IPS-18a (cell line): ENCODE data around the gene CATSPER1.

ENCODE experiments used
- H3K27ac ChIP-seq: one replicate; pipeline ENCODE4 v1.5.1; 2013; ENCODE audit warnings: low read length
- H3K27me3 ChIP-seq: one replicate; pipeline ENCODE4 v1.6.1; 2013; ENCODE audit warnings: mild to moderate bottlenecking, low read length; ENCODE audit not compliant: control insufficient read depth, insufficient read depth
- H3K36me3 ChIP-seq: one replicate; pipeline ENCODE4 v1.6.1; 2013; ENCODE audit warnings: low read depth, low read length; ENCODE audit not compliant: control insufficient read depth
- H3K4me1 ChIP-seq: one replicate; pipeline ENCODE4 v1.6.1; 2013; ENCODE audit warnings: low read depth, low read length; ENCODE audit not compliant: control insufficient read depth
- H3K4me3 ChIP-seq: one replicate; pipeline ENCODE4 v1.5.1; 2013; ENCODE audit warnings: low read length
- H3K9ac ChIP-seq: one replicate; pipeline ENCODE4 v1.6.1; 2013; ENCODE audit warnings: mild to moderate bottlenecking, low read length, moderate library complexity
- H3K9me3 ChIP-seq: one replicate; pipeline ENCODE4 v1.6.1; 2013; ENCODE audit warnings: low read depth, low read length; ENCODE audit not compliant: control insufficient read depth

CATSPER1 gene

GRCh38 chr11:66006891-66007176 lies 19.4 kb downstream of the CATSPER1 start:
- Histone ChIP-seq H3K36me3 (peaks cover 13% of the 10 kb centered on the region), H3K9ac (no peak overlapping the region), H3K27me3 (no peaks in the 10 kb centered on the region), H3K4me3 (no peak overlapping the region), H3K4me1 (peaks cover 5% of the 10 kb centered on the region), H3K9me3 (no peaks in the 10 kb centered on the region), H3K27ac (no peak overlapping the region)

- peaks cover 13% of the 10 kb centered on the region for H3K36me3 ChIP-seq
- H3K4me3 ChIP-seq = no peak overlapping the region
- no peaks in the 10 kb centered on the region for H3K9me3 ChIP-seq
- no peak overlapping the region for H3K9ac ChIP-seq
- peaks cover 5% of the 10 kb centered on the region for H3K4me1 ChIP-seq
- H3K27ac ChIP-seq = no peak overlapping the region
- H3K27me3 ChIP-seq = no peaks in the 10 kb centered on the region
Measured at GRCh38 chr11:66006134-66006890, 20.0 kb downstream of the CATSPER1 start.

DNA sequence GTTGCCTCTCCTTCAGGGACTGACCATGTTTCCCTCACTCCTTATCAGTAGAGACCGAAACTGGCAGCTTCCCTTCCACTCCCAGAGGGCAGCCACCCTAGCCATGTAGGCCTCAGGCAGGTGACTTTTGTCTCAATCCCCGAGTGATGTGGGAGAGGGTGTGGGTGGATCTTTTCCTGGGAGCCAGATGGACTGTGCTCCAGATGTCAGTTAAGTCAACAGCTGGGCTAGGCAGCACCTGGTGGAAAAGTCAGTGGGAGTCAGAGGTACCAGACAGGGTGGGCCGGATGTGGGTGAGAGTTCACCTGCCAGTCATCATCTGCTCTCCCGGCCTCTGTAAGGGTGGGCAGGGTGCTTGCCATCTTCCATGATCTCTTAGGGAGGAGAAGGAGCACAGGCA lies 22.1 kb downstream of the CATSPER1 start:
- Histone ChIP-seq H3K27ac (no peak overlapping the region), H3K36me3 (peaks cover 23% of the 10 kb centered on the region), H3K4me3 (no peak overlapping the region), H3K27me3 (no peaks in the 10 kb centered on the region), H3K9me3 (no peaks in the 10 kb centered on the region), H3K4me1 (peaks cover 5% of the 10 kb centered on the region), H3K9ac (no peak overlapping the region)

DNA sequence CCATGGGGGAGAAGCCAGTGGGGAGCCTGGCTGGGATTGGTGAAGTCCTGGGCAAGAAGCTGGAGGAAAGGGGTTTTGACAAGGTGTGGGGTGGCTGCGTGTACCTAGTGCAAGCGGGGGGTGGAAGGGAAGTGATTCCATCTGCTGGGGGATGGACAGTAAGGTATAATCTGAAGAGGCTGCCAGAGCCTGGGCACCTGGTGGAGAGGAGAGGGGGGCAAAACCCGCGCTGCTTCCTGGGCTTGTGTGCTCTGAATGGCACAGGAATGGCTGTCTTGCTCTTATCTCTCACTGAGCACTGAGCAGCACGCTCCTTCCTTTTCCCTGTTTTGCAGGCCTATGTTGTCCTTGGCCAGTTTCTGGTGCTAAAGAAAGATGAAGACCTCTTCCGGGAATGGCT lies 23.0 kb downstream of the CATSPER1 start:
- H3K36me3 ChIP-seq = peaks cover 32% of the 10 kb centered on the region
- no peak overlapping the region for H3K27ac ChIP-seq
- H3K4me3 ChIP-seq = peak overlapping the region; percentile 83
- peaks cover 5% of the 10 kb centered on the region for H3K4me1 ChIP-seq
- no peaks in the 10 kb centered on the region for H3K27me3 ChIP-seq
- no peaks in the 10 kb centered on the region for H3K9me3 ChIP-seq
- H3K9ac ChIP-seq = peak overlapping the region; percentile 64

GRCh38 chr11:66002648-66003225 lies 23.5 kb downstream of the CATSPER1 start:
- Histone ChIP-seq H3K4me3 (peak overlapping the region; percentile 83), H3K36me3 (peaks cover 38% of the 10 kb centered on the region), H3K9ac (peak overlapping the region; percentile 64), H3K27me3 (no peaks in the 10 kb centered on the region), H3K9me3 (no peaks in the 10 kb centered on the region), H3K4me1 (peaks cover 5% of the 10 kb centered on the region), H3K27ac (no peak overlapping the region)

DNA sequence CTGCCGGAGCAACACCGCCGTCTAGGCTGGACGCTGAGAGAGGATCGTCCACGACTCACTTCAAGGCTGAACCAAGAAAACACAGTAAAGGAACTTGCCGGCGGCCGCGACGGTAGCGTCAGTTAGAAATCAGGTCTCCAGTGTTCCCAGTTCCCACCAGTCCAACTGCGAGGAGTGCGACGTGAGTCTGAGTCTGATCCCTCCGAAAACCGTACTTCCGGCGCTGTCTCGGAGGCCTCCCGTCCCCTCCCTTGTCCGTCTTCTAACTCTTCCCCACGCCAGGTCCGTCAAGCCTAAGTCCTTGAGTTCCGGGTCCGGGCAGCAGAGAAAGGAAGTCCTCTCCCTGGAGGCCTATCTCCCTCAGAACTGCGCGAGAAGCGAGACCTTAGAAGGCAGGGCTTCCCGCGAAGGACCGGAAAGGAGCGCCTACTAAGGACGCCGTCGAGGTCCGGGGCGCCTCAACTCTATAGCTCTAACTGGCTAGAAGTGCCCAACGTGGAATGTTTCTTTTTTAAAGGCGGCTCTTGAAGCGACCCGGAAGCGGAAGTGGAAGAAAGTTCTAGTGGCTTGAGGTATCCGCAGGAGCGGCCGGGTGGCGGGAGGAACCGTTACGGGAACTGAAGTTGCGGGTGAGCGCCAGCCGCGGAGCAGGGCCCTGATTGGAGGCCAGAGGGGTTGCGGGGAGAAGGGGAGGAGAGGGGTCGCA lies 24.2 kb downstream of the CATSPER1 start, which contains the start of the genes BANF1 and EIF1AD:
BANF1 (plus strand) TSS at position 562 of the 706 bp plus-strand sequence. CDS start 748 bp downstream, outside the sequence.
EIF1AD (minus strand) TSS at position 216 of the 706 bp plus-strand sequence. CDS start 1,768 bp downstream, outside the sequence.
- H3K27ac ChIP-seq = peak within 1 kb of the TSS; percentile 79
- H3K9me3 ChIP-seq = no peaks in the 10 kb centered on the region
- H3K36me3 ChIP-seq = peaks cover 43% of the 10 kb centered on the region
- H3K27me3 ChIP-seq = no peaks in the 10 kb centered on the region
- peak within 1 kb of the TSS; percentile 83 for H3K4me3 ChIP-seq
- H3K4me1 ChIP-seq = no peaks in the 10 kb centered on the region
- H3K9ac ChIP-seq = peak within 1 kb of the TSS; percentile 64

GRCh38 chr11:65997286-65997685 lies 29.0 kb downstream of the CATSPER1 start:
- Histone ChIP-seq H3K4me3 (no peak overlapping the region), H3K9ac (no peak overlapping the region), H3K27ac (no peak overlapping the region), H3K4me1 (no peaks in the 10 kb centered on the region), H3K9me3 (no peaks in the 10 kb centered on the region), H3K27me3 (no peaks in the 10 kb centered on the region), H3K36me3 (peaks cover 30% of the 10 kb centered on the region)

DNA sequence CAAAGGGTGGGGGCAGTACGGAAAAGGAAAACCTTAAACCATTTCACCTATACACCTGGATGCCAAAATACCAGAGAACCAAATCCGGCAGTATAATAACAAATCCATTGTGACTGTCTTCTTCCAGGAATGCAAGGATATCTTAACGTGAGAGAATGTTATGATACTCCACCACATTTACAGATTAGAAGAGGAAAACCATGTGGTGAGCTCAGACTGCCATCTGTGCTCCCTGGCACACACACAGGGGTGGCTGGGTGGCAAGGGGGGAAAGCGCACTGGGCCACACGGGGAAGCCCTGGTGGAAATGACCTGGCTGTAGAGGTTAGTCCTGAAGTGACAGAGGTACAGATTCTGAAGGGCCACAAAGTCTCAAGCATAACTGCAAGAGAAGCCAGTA lies 34.2 kb downstream of the CATSPER1 start:
- Histone ChIP-seq H3K9ac (no peak overlapping the region), H3K36me3 (no peaks in the 10 kb centered on the region)

DNA sequence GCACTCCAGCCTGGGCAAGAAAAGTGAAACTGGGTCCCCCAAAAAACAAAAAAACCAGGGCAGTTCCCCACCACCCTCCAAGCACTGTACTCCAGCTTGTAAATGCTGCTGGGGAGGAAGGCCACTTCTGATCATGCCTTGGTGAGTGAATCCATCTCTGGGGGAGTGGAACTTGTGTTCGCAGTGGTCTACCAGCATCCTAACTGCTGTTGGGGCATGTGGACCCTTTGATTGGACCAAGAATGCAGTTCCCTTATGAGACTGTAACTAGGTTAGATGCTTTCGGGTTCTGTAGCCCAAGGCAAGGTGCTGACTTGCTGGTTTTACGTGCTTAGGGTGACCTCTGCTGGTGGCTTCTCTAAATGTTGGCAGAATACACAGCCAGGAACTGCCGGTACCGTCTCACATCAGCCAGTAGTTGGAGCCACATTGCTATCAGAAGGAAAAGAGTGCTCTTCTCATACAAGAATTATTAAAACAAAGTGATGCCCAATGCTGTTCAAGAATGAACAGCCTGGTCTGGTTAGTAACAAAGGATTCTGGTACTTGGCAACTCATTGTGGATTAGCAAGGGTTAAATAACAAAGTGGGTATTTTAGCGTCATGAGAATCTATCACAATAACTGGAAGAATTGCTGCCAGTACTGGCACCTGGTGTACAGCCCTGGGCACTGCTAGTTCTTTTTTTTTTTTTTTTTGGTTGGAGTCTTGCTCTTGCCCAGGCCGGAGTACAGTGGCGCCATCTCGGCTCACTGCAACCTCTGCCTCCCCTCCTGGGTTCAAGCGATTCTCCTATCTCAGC lies 37.3 kb downstream of the CATSPER1 start:
- H3K27ac ChIP-seq = no peak overlapping the region
- no peaks in the 10 kb centered on the region for H3K4me1 ChIP-seq
- no peaks in the 10 kb centered on the region for H3K9me3 ChIP-seq
- H3K36me3 ChIP-seq = no peaks in the 10 kb centered on the region
- H3K4me3 ChIP-seq = no peak overlapping the region
- H3K9ac ChIP-seq = no peak overlapping the region
- H3K27me3 ChIP-seq = no peaks in the 10 kb centered on the region

More for the DNA sequence above, 34.2 kb downstream of the CATSPER1 start:
- Histone ChIP-seq H3K4me3 (no peak overlapping the region), H3K27ac (no peak overlapping the region), H3K9me3 (no peaks in the 10 kb centered on the region), H3K27me3 (no peaks in the 10 kb centered on the region), H3K4me1 (no peaks in the 10 kb centered on the region)

DNA sequence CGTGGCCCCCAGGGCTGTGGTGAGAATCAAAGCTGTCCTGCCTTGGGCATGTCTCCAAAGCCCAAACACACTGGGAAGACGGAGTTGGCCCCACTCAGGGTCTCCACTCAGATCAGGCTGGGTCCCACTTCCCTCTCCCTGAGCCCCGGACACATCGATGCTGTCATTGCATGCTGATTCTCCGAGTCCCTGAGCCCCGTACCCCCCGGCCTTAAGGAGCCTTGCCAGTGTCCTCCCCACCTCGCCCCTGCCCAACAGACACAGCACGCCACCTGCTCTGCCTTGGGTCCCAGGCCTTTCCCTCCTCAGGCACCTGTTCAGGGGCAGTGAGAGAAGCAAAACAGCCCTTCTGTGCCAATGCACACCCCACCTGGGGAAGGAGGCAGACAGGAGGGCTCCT lies 38.9 kb downstream of the CATSPER1 start:
- Histone ChIP-seq H3K9ac (no peak overlapping the region), H3K36me3 (no peaks in the 10 kb centered on the region)

GRCh38 chr11:65983589-65983987 lies 42.7 kb downstream of the CATSPER1 start:
- no peaks in the 10 kb centered on the region for H3K9me3 ChIP-seq
- no peak overlapping the region for H3K27ac ChIP-seq
- H3K9ac ChIP-seq = no peak overlapping the region
- no peaks in the 10 kb centered on the region for H3K4me1 ChIP-seq
- H3K4me3 ChIP-seq = no peak overlapping the region
- H3K27me3 ChIP-seq = no peaks in the 10 kb centered on the region
- peaks cover 7% of the 10 kb centered on the region for H3K36me3 ChIP-seq

More for the DNA sequence above, 38.9 kb downstream of the CATSPER1 start:
- Histone ChIP-seq H3K9me3 (no peaks in the 10 kb centered on the region), H3K27me3 (no peaks in the 10 kb centered on the region), H3K27ac (no peak overlapping the region), H3K4me1 (no peaks in the 10 kb centered on the region), H3K4me3 (no peak overlapping the region)
